HT-29 (cell line): ENCODE results near the gene CRADD. TPM values are rescaled to one million over a fixed set of nuclear protein-coding genes. Genes with fewer than 3 reads are reported as not detected.
"Not testable (repeated sequence)": the region's sequence is repeated elsewhere in the genome, so short reads cannot be mapped to it uniquely, and the experiment has no call there.

Experiments
- DNase-seq: peaks from one replicate; pipeline ENCODE4 v3.0.0-alpha.2; 2015; ENCODE audit warnings: low spot score
- small RNA-seq: library from RNA; depleted of rRNA; stranded (forward); fragments of <200 nt; gene quantifications from one replicate; pipeline ENCODE3, GENCODE V24; 2014
- total RNA-seq: library from RNA; depleted of rRNA; stranded (reverse); fragments of >200 nt; shearing (Covaris generic); gene quantifications from 2 replicates; pipeline ENCODE4 v1.2.3, GENCODE V29; 2014; rRNA removed

CRADD gene
- total RNA-seq, 1 experiment from 2014 or later, result 12.0 TPM

- not testable (repeated sequence) for DNase-seq
Measured at GRCh38 chr12:93929081-93929480, 251.9 kb downstream of the CRADD start.

GRCh38 chr12:93937812-93938211 lies 260.6 kb downstream of the CRADD start:
- DNase-seq, result no peak

- no peak for DNase-seq
Measured at GRCh38 chr12:93938317-93938716, 261.1 kb downstream of the CRADD start.

- no peak for DNase-seq
Measured at GRCh38 chr12:93938931-93939330, 261.8 kb downstream of the CRADD start.

- DNase-seq, result no peak
Measured at GRCh38 chr12:93939641-93940325, 262.6 kb downstream of the CRADD start.

GRCh38 chr12:93943780-93944179 lies 266.6 kb downstream of the CRADD start:
- peak; percentile 41 for DNase-seq

GRCh38 chr12:93944201-93944600 lies 267.0 kb downstream of the CRADD start:
- no peak for DNase-seq

Small RNA genes within 50 kb of the gene (small RNA-seq; reads per million reads assigned to genes)
- gene RN7SL630P, result not detected

Other genes with a start within 250 kb of the CRADD start
- 179 and 240 TPM in 2 replicates for gene UBE2N, start 235.4 kb upstream of the CRADD start, total RNA-seq
- gene MRPL42, start 209.9 kb upstream of the CRADD start, total RNA-seq, result 39.5 and 43.4 TPM in 2 replicates
- gene SOCS2, start 104.7 kb upstream of the CRADD start, total RNA-seq, result 0.13 and 1.0 TPM in 2 replicates